Mucosa of descending colon (tissue), 3 donors: ENCODE results near the gene TEX54. TPM values are rescaled to one million over a fixed set of nuclear protein-coding genes. Genes with fewer than 3 reads are reported as not detected.
"Not testable (repeated sequence)": the region's sequence is repeated elsewhere in the genome, so short reads cannot be mapped to it uniquely, and the experiment has no call there.

Experiments used
- ATAC-seq: fragments of 200-7000 bp; cut with Tn5 transposase; one replicate; pipeline ENCODE4 v1.9.1; 2020; ENCODE audit warnings: mild to moderate bottlenecking, moderate library complexity
- DNase-seq, 3 donors: peaks; one replicate each; pipeline ENCODE4 v3.0.0-alpha.2; 2020
- H3K36me3 ChIP-seq: fragments of 200-600 bp; one replicate; pipeline ENCODE4 v1.8.0; 2021; ENCODE audit warnings: low read depth, mild to moderate bottlenecking
- H3K4me1 ChIP-seq: fragments of 200-600 bp; one replicate; pipeline ENCODE4 v1.8.0; 2021; ENCODE audit warnings: low read depth, mild to moderate bottlenecking
- H3K4me3 ChIP-seq: fragments of 200-600 bp; one replicate; pipeline ENCODE4 v1.8.0; 2021; ENCODE audit warnings: mild to moderate bottlenecking
- H3K9me3 ChIP-seq: fragments of 200-600 bp; one replicate; pipeline ENCODE4 v1.8.0; 2021; ENCODE audit warnings: mild to moderate bottlenecking
- intact Hi-C, 2 donors: fragments of 100-400 bp; cut with DNase I in 1 of 2; cut with micrococcal nuclease in 1 of 2; formaldehyde crosslinking; loops; one replicate each; pipeline versions ENCODE4 v1.11.0 to v1.11.1; 2022; cut with DNase I, micrococcal nuclease
- total RNA-seq, 3 donors: library from RNA; stranded (reverse); fragmentation: NEBNext Ultra II Directional in 2 of 3; extraction: Animal tissue kit (Norgen Biotek cat#: 25700) in 2 of 3; gene quantifications; one replicate each; pipeline versions ENCODE4 v1.2.1 to v1.2.4, GENCODE V29; 2021 to 2023
- TF ChIP-seq, protein P1 (sequence below): fragments of 200-600 bp; IDR thresholded peaks from one replicate; pipeline ENCODE4 v1.8.0; 2022; ENCODE audit warnings: antibody characterized with exemption, mild to moderate bottlenecking
- donor health status: DM: no; HTN: no; CAD: no; lungs with moderate emphysema.
- donor health status: DM: no; HTN: no; CAD: no.
- donor health status: DM: no; HTN: yes; CAD: no.

Gene TEX54
- total RNA-seq, 3 donors from 2014 or later = not detected

DNA sequence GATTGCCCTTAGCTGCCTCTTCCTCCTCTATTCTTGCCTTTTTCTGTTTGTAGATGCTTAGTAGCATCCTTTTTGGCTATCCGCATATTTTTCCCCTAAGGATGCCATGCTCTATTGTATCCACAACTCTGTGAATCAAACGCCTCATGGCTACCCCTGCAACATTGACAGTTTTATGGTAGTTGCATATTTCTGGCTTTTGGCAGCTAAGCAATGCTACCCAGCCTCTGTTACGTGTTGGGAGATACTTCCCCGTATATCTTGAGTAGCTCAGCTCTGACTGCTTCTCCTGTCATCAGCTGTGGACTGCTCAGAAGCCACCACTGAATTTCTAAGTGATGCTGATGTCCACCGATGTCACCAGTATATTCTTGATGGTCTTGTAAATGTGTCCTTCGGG, 33.0 kb upstream of the TEX54 start:
- no peak for ATAC-seq
- H3K4me3 ChIP-seq = no peak overlapping the region
- no peaks in the 10 kb centered on the region for H3K9me3 ChIP-seq
- no peaks in the 10 kb centered on the region for H3K36me3 ChIP-seq
- no peak for DNase-seq
- intact Hi-C loops = no loop called here
- H3K4me1 ChIP-seq = no peaks in the 10 kb centered on the region
- TF ChIP-seq, protein P1, sequence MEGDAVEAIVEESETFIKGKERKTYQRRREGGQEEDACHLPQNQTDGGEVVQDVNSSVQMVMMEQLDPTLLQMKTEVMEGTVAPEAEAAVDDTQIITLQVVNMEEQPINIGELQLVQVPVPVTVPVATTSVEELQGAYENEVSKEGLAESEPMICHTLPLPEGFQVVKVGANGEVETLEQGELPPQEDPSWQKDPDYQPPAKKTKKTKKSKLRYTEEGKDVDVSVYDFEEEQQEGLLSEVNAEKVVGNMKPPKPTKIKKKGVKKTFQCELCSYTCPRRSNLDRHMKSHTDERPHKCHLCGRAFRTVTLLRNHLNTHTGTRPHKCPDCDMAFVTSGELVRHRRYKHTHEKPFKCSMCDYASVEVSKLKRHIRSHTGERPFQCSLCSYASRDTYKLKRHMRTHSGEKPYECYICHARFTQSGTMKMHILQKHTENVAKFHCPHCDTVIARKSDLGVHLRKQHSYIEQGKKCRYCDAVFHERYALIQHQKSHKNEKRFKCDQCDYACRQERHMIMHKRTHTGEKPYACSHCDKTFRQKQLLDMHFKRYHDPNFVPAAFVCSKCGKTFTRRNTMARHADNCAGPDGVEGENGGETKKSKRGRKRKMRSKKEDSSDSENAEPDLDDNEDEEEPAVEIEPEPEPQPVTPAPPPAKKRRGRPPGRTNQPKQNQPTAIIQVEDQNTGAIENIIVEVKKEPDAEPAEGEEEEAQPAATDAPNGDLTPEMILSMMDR = no peak

DNA sequence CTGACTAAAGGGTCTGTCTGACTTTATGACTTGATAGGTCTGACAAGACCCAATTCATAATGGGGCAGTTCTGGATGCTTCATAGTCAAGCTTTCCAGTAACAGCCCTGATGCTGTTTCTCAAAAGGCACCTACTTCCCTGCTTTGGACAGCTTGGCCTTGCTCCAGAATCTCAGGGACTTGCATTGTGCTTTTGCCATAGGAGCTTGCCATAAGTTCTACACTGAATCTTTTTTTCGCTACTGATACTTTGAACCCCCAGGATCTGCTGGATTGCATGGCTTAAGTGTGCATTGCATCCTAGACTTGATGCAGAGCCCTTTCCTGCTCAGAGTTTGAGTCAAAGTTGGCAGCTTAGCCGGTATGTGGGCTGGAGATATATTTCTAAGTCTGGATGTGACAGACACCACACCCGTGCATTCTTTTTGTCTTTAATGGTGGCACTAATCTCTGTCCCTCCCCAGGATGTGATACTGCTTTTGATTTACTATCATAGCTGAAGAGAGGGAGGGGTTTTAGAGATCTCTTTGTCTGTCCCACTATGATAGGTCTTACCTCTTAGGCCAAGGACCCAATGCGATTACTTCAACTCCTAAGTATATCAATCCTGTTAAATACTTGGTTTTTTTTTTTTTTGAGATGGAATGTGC, 31.2 kb upstream of the TEX54 start:
- Histone ChIP-seq H3K36me3 (no peaks in the 10 kb centered on the region), H3K4me3 (no peak overlapping the region), H3K9me3 (no peaks in the 10 kb centered on the region), H3K4me1 (no peaks in the 10 kb centered on the region)
- ATAC-seq = no peak
- TF ChIP-seq, protein P1 = no peak
- DNase-seq = no peak
- intact Hi-C loops = loop anchor here (2.0 to 5.0 kb wide), 2 partner anchors 72 to 77 kb away; partner anchors contain the start of genes TMEM179B (in 1 of the 2) and TMEM223 (in 1 of the 2)

GRCh38 chr11:62861564-62862192, 29.0 kb upstream of the TEX54 start:
- peak in 1 of 3 donors; percentile 22 for DNase-seq
- intact Hi-C loops = loop anchor here (2.0 to 5.0 kb wide), 2 partner anchors 69 to 75 kb away; partner anchors contain the start of genes TMEM179B (in 1 of the 2) and TMEM223 (in 1 of the 2)

GRCh38 chr11:62860835-62861563, 28.4 kb upstream of the TEX54 start:
- intact Hi-C loops = loop anchor here in 1 of 2 donors (5.0 kb wide), 1 partner anchor 69 kb away; the partner anchor contains the start of gene TMEM223
- ATAC-seq (no peak), DNase-seq (peak in 1 of 3 donors; percentile 2)
- Histone ChIP-seq H3K4me3 (no peak overlapping the region), H3K36me3 (no peaks in the 10 kb centered on the region), H3K9me3 (no peaks in the 10 kb centered on the region), H3K4me1 (peaks cover 9% of the 10 kb centered on the region)
- TF ChIP-seq, protein P1 = no peak

More at GRCh38 chr11:62861564-62862192, 29.0 kb upstream of the TEX54 start:
- H3K36me3 ChIP-seq, H3K9me3 ChIP-seq, H3K4me1 ChIP-seq, ATAC-seq, H3K4me3 ChIP-seq: not testable (repeated sequence)

GRCh38 chr11:62859281-62859703, 26.7 kb upstream of the TEX54 start:
- intact Hi-C loops, DNase-seq, H3K4me3 ChIP-seq, H3K9me3 ChIP-seq, ATAC-seq, H3K36me3 ChIP-seq: not testable (repeated sequence)
- peaks cover 16% of the 10 kb centered on the region for H3K4me1 ChIP-seq

GRCh38 chr11:62858201-62858600, 25.6 kb upstream of the TEX54 start:
- no peak overlapping the region for H3K4me3 ChIP-seq
- ATAC-seq = no peak
- peaks cover 3% of the 10 kb centered on the region for H3K36me3 ChIP-seq
- TF ChIP-seq, protein P1 = no peak
- no peak for DNase-seq
- H3K4me1 ChIP-seq = peaks cover 27% of the 10 kb centered on the region
- no peaks in the 10 kb centered on the region for H3K9me3 ChIP-seq
- intact Hi-C loops = no loop called here
